AG04450 (cell line): ENCODE measurements around the gene PKNOX1. TPM values are rescaled to one million over a fixed set of nuclear protein-coding genes. Genes with fewer than 3 reads are reported as not detected.
"Not testable (repeated sequence)": the region's sequence is repeated elsewhere in the genome, so short reads cannot be mapped to it uniquely, and the experiment has no call there.

Experiments used
- CTCF ChIA-PET: fragments of 300-600, 350-600 bp; formaldehyde crosslinking; extraction: SDS; loops from one replicate; lab custom pipeline; 2022; ENCODE audit warnings: antibody characterized with exemption, inconsistent platforms; lab: Charles Lee
- POLR2A ChIA-PET: fragments of 350-600 bp; formaldehyde crosslinking; extraction: SDS; loops from one replicate; lab custom pipeline; 2021; ENCODE audit warnings: antibody characterized with exemption, inconsistent platforms; lab: Yijun Ruan, JAX
- DNase-seq: peaks from one replicate; pipeline ENCODE4 v3.0.0-alpha.2; 2011; ENCODE audit warnings: low read depth, low spot score
- H3K27ac ChIP-seq: one replicate; pipeline ENCODE4 v1.5.1; 2012; ENCODE audit warnings: low read depth, low read length, control low read depth
- H3K27me3 ChIP-seq: one replicate; pipeline ENCODE4 v1.6.0; 2012; ENCODE audit warnings: low read length; ENCODE audit not compliant: control insufficient read depth, insufficient read depth
- H3K4me3 ChIP-seq: 2 replicates; pipeline ENCODE4 v1.5.1; 2011; ENCODE audit warnings: mild to moderate bottlenecking, low read depth, low read length, control low read depth
- H3K9me3 ChIP-seq: 2 replicates; pipeline ENCODE4 v1.5.1; 2012; ENCODE audit warnings: low read length; ENCODE audit not compliant: control insufficient read depth, insufficient read depth
- polyA plus RNA-seq: library from polyadenylated mRNA; depleted of rRNA; stranded (reverse); fragments of >200 nt; gene quantifications from 2 replicates; pipeline ENCODE4 v1.2.3, GENCODE V29; 2011; rRNA removed
- small RNA-seq: library from RNA; depleted of rRNA; stranded (forward); fragments of <200 nt; gene quantifications from one replicate; pipeline ENCODE3, GENCODE V24; 2012; ENCODE audit warnings: low read depth; ENCODE audit not compliant: insufficient read length

Gene PKNOX1
- polyA plus RNA-seq, 1 experiment = 65.6 TPM

- H3K4me3 ChIP-seq, H3K27me3 ChIP-seq, H3K27ac ChIP-seq, POLR2A ChIA-PET, DNase-seq, CTCF ChIA-PET, H3K9me3 ChIP-seq: not testable (repeated sequence)
These were observed 101.0 kb downstream of the PKNOX1 start, which contains the start of gene CBS for GRCh38 chr21:43075170-43076022. Gene CBS (minus strand): TSS chr21:43075835. CDS start chr21:43072193, 3,642 bp downstream.

DNA sequence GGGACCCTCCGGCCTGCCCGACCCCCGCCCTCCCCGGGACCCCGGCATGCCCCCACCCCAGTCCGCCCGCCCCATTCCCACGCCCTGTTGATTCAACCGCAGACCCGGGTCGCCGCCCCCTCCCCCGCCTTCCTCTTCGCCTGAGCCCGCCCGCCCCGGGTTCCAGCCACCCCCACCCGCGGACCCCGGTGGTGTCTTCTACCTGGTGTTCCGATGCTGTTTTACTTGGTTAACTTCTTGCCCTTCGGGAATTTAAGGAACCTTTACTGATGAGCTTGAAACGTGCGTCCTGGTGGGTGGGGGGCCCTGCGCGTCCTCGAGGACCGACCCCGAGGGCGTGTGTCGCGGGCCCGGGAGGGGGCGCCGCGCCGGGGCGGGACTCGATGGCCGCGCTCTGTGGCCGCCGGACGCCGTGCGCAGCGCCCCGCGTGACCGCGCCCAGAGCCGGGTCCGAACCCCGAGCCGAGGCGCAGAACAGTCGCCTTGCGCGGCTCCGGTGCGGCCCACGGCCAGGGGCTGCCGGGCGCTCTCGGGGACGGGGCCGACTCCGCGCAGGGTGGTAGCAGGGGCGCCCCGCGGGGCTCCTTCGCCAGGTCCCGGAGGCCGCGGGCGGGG is 101.8 kb downstream of the PKNOX1 start:
- H3K4me3 ChIP-seq, POLR2A ChIA-PET, DNase-seq, H3K9me3 ChIP-seq, CTCF ChIA-PET, H3K27me3 ChIP-seq, H3K27ac ChIP-seq: not testable (repeated sequence)

GRCh38 chr21:43076643-43077042 is 102.3 kb downstream of the PKNOX1 start:
- H3K9me3 ChIP-seq, H3K4me3 ChIP-seq, POLR2A ChIA-PET, DNase-seq, H3K27ac ChIP-seq, H3K27me3 ChIP-seq, CTCF ChIA-PET: not testable (repeated sequence)

- H3K4me3 ChIP-seq, DNase-seq, H3K27ac ChIP-seq, CTCF ChIA-PET, POLR2A ChIA-PET, H3K9me3 ChIP-seq, H3K27me3 ChIP-seq: not testable (repeated sequence)
These were observed 108.4 kb downstream of the PKNOX1 start for GRCh38 chr21:43082587-43083300.

Small RNA genes lying within 50 kb of the gene (small RNA-seq; reads per million reads assigned to genes)
- not detected for gene MIR5692B

Other genes with a start within 250 kb of the PKNOX1 start
- 8.9 and 10.6 TPM in 2 replicates for gene WDR4, start 95.0 kb upstream of the PKNOX1 start, polyA plus RNA-seq
- gene NDUFV3, start 81.3 kb upstream of the PKNOX1 start, polyA plus RNA-seq = 25.9 and 26.9 TPM in 2 replicates
- not detected in 2 replicates for gene ERVH48-1, start 48.9 kb upstream of the PKNOX1 start, polyA plus RNA-seq
- gene CBS, start 101.3 kb downstream of the PKNOX1 start, polyA plus RNA-seq = 41.1 and 42.2 TPM in 2 replicates
- 3.8 and 56.9 TPM in 2 replicates for gene U2AF1, start 133.0 kb downstream of the PKNOX1 start, polyA plus RNA-seq
- gene CRYAA, start 194.4 kb downstream of the PKNOX1 start, polyA plus RNA-seq = not detected in 2 replicates